ENCODE results near the gene SLC6A19.

GRCh38 chr5:1188464-1188863 is 12.9 kb upstream of the SLC6A19 start:
- TF ChIP-seq EP300 (IDR thresholded peaks at IDR 0.05) (no peak), CTCF (IDR thresholded peaks at IDR 0.05) (no peak), POLR2A (IDR thresholded peaks at IDR 0.05) (no peak)
